ENCODE results near the gene NAP1L1. TPM values are rescaled to one million over a fixed set of nuclear protein-coding genes. Genes with fewer than 3 reads are reported as not detected.

Gene NAP1L1
- total RNA-seq, 1 experiment from 2014 or later, result 467 TPM

DNA sequence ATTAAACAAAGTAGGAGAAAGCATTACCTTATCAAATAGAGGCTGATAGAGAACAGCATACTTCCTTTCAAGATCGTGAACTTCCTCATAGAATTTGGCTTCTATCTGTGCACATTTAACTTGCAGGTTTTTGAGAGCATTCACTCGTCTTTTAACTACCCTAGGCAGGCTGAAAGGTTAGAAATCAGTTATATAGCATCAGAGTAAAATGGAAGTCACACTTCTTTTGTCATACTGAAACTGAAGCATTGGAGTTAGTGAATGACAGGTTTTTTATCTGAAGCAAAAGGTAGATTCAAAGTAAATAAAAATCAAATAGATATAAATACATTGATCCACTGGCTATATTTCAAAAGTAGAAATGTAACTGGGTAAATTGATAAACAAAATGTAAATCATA is 24.4 kb downstream of the NAP1L1 start:
- CTCF ChIA-PET, result no interaction called here
- Mint-ChIP-seq H3K27ac (ENCODE audit: unreplicated experiment) (no peak overlapping the region), H3K36me3 (ENCODE audit: insufficient read depth, unreplicated experiment) (peaks cover 77% of the 10 kb centered on the region), H3K4me1 (ENCODE audit: low read depth, unreplicated experiment) (no peaks in the 10 kb centered on the region), H3K4me3 (ENCODE audit: low read depth, unreplicated experiment) (no peak overlapping the region), H3K27me3 (ENCODE audit: unreplicated experiment) (no peaks in the 10 kb centered on the region), H3K9me3 (ENCODE audit: low read depth, unreplicated experiment) (peaks cover 4% of the 10 kb centered on the region)
- no TSS peak for BruUV-seq (replicated peaks)
- no peak for DNase-seq
- intact Hi-C loops (cut with micrococcal nuclease; ENCODE audit: unreplicated experiment), result loop anchor here (5.0 kb wide), 1 partner anchor 397 kb away; no protein-coding TSS in a partner anchor
- TF ChIP-seq, protein P1, sequence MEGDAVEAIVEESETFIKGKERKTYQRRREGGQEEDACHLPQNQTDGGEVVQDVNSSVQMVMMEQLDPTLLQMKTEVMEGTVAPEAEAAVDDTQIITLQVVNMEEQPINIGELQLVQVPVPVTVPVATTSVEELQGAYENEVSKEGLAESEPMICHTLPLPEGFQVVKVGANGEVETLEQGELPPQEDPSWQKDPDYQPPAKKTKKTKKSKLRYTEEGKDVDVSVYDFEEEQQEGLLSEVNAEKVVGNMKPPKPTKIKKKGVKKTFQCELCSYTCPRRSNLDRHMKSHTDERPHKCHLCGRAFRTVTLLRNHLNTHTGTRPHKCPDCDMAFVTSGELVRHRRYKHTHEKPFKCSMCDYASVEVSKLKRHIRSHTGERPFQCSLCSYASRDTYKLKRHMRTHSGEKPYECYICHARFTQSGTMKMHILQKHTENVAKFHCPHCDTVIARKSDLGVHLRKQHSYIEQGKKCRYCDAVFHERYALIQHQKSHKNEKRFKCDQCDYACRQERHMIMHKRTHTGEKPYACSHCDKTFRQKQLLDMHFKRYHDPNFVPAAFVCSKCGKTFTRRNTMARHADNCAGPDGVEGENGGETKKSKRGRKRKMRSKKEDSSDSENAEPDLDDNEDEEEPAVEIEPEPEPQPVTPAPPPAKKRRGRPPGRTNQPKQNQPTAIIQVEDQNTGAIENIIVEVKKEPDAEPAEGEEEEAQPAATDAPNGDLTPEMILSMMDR (IDR thresholded peaks at IDR 0.05; ENCODE audit: unreplicated experiment), result no peak

DNA sequence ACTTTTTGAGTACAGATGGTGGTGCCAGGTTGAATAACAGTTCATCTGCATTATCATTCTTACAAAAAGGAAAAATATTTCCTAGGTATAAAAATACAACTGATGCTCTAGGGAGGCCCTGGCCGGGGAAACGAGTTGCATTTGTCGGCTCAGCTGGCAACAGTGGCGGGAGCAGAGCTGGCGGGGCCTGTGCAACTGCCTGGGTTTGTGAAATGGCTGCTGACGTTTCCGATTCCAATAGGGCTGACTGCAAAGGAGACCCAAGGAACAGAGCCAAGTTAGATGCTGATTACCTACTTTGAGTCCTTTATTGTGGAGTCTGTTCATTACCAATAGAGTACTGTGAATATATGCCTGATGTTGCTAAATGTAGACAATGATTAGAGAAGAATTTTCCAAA is 27.2 kb downstream of the NAP1L1 start:
- no TSS peak for BruUV-seq (replicated peaks)
- no peak for DNase-seq
- intact Hi-C loops (cut with micrococcal nuclease; ENCODE audit: unreplicated experiment), result loop anchor here (10.0 kb wide), 1 partner anchor 97 kb away; no protein-coding TSS in a partner anchor
- Mint-ChIP-seq H3K27me3 (ENCODE audit: unreplicated experiment) (no peaks in the 10 kb centered on the region), H3K4me1 (ENCODE audit: low read depth, unreplicated experiment) (no peaks in the 10 kb centered on the region), H3K9me3 (ENCODE audit: low read depth, unreplicated experiment) (no peaks in the 10 kb centered on the region), H3K27ac (ENCODE audit: unreplicated experiment) (no peak overlapping the region), H3K4me3 (ENCODE audit: low read depth, unreplicated experiment) (no peak overlapping the region), H3K36me3 (ENCODE audit: insufficient read depth, unreplicated experiment) (peaks cover 54% of the 10 kb centered on the region)
- CTCF ChIA-PET, result no interaction called here
- TF ChIP-seq, protein P1 (IDR thresholded peaks at IDR 0.05; ENCODE audit: unreplicated experiment), result no peak

DNA sequence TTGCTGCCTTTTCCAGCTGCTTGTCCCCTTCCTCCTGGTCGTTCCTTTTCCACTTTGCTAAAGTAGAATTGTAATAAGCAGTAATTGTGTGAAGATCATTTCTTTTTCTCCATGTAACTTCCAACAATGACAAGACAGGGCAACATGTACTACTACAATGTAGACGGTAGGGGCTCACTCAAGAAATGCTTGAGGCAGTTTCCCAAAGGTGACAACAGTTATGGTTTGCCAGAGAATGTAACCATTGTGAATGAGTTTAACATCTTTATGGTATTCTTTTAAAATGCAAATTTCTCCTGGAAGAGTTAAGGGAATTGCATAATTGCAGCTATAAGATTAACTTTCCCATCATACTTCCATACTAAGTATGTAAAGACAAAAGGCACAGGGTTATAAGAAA is 29.1 kb downstream of the NAP1L1 start:
- Mint-ChIP-seq H3K9me3 (ENCODE audit: low read depth, unreplicated experiment) (no peaks in the 10 kb centered on the region), H3K27ac (ENCODE audit: unreplicated experiment) (no peak overlapping the region)

DNA sequence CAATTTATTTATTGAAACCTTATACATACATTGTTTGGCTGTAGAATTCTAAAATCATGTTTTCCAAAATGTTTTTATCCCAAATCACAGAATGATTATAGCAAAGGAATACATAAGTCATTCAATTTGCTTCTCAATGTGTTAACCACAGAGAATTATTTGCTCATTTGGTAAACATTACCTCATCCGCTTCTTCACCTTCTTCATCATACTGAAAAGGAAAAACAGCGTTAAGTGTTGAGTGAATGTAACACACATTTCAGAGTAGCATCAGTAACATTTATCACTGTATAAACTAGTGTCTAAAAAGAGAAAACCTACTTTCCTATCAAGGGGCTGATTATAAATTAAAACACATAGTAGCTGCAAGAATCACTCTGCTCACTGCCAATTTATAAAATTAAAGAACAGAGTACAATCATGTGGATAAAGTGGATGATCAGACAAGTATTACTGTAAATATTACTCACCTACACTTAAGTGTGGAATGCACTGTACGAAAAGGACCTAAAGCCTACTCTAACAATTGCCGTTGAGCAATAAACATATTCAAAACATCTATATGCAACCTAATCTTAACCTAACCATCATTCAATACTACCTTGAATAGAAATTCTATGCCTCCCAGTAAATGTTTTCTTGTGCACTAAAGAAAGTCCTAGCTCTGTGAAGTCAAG is 34.8 kb downstream of the NAP1L1 start:
- H3K4me3 Mint-ChIP-seq (ENCODE audit: low read depth, unreplicated experiment), result no peak overlapping the region
- intact Hi-C loops (cut with micrococcal nuclease; ENCODE audit: unreplicated experiment), result loop anchor here (5.0 to 10.0 kb wide), 2 partner anchors 105 to 298 kb away; partner anchors contain the start of gene BBS10
- no peak overlapping the region for H3K27ac Mint-ChIP-seq (ENCODE audit: unreplicated experiment)
- H3K27me3 Mint-ChIP-seq (ENCODE audit: unreplicated experiment), result no peaks in the 10 kb centered on the region
- CTCF ChIA-PET, result no interaction called here
- H3K36me3 Mint-ChIP-seq (ENCODE audit: insufficient read depth, unreplicated experiment), result peaks cover 47% of the 10 kb centered on the region
- no TSS peak for BruUV-seq (replicated peaks)
- no peak for DNase-seq
- no peaks in the 10 kb centered on the region for H3K9me3 Mint-ChIP-seq (ENCODE audit: low read depth, unreplicated experiment)
- no peaks in the 10 kb centered on the region for H3K4me1 Mint-ChIP-seq (ENCODE audit: low read depth, unreplicated experiment)
- TF ChIP-seq, protein P1 (IDR thresholded peaks at IDR 0.05; ENCODE audit: unreplicated experiment), result no peak

More for the DNA sequence above, 29.1 kb downstream of the NAP1L1 start:
- no peaks in the 10 kb centered on the region for H3K4me1 Mint-ChIP-seq (ENCODE audit: low read depth, unreplicated experiment)
- DNase-seq, result no peak
- intact Hi-C loops (cut with micrococcal nuclease; ENCODE audit: unreplicated experiment), result loop anchor here (10.0 kb wide), 1 partner anchor 99 kb away; no protein-coding TSS in a partner anchor
- TF ChIP-seq, protein P1 (IDR thresholded peaks at IDR 0.05; ENCODE audit: unreplicated experiment), result no peak
- BruUV-seq (replicated peaks), result no TSS peak
- peaks cover 62% of the 10 kb centered on the region for H3K36me3 Mint-ChIP-seq (ENCODE audit: insufficient read depth, unreplicated experiment)
- no peaks in the 10 kb centered on the region for H3K27me3 Mint-ChIP-seq (ENCODE audit: unreplicated experiment)
- CTCF ChIA-PET, result interaction anchor here (0.9 kb wide), 1 partner anchor 292 kb away, joined by 3 read pairs; no protein-coding TSS in a partner anchor
- H3K4me3 Mint-ChIP-seq (ENCODE audit: low read depth, unreplicated experiment), result no peak overlapping the region

Measured in Calu3 (cell line).